Measurements from ENCODE around the gene OXSR1. TPM values are rescaled to one million over a fixed set of nuclear protein-coding genes. Genes with fewer than 3 reads are reported as not detected.
"Not testable (repeated sequence)": the region's sequence is repeated elsewhere in the genome, so short reads cannot be mapped to it uniquely, and the experiment has no call there.

Gene OXSR1
- total RNA-seq, 1 experiment from 2014 or later, result 81.3 TPM

DNA sequence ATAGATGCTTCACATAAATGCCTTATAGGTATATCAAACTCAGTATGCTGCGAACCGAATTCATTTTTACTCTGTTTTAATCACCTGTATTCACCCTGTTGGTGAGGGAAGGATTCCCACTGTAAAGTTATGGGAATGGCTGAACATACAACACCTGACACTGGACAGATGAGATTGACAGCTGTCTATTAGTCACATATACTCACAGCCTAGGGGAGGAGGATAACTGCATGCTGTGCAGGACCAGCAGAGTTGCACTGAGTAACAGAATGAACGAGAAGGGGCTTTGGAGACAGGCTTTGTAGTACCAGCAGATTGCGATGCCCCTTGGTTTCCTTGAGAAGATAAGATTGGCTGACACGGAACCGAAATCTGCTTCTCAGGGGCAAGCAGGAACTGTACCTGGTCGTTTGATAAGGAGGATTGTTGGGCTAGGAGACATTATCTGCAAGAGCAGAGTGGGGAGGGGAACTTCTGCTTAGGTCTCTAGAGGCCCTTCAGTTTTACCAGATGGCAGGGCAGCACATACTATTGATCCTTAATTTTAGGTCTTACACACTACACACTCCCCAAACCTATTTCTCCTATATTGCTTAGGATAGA lies 56.8 kb downstream of the OXSR1 start:
- no peak for DNase-seq (ENCODE audit: low read depth)

DNA sequence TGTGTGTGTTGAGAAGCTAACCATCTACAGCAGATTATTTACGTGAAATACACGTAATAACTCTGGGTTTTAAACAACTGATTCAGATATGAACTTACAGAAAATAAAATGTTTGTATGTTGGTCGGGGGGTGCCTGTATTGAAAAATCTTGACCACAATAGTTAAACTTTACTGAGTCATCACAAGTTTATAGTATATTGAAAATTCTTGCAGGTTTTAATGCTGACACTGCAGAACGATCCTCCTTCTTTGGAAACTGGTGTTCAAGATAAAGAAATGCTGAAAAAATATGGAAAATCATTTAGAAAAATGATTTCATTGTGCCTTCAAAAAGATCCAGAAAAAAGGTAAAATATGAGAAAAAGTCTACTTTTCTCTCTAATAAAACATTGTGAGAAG lies 59.0 kb downstream of the OXSR1 start:
- DNase-seq (ENCODE audit: low read depth), result no peak

DNA sequence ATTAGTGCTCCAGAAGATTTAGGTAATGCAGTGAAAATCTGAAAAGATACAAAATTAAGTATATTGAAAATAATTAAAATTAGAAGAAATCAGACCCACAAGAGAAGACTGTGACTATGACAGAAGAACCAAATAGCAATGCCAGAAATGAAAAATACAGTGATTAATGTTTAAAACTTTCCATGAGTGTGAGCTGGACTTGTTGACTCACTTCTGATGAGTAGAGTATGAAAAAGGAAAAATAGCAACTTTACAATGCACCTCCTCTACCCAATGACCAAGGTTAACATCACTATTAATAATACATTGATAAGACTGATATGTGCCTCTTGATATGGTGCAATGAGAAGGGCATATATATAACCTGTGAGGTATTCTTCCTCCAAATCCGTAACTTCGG lies 60.9 kb downstream of the OXSR1 start:
- peak; percentile 51 for DNase-seq (ENCODE audit: low read depth)

DNA sequence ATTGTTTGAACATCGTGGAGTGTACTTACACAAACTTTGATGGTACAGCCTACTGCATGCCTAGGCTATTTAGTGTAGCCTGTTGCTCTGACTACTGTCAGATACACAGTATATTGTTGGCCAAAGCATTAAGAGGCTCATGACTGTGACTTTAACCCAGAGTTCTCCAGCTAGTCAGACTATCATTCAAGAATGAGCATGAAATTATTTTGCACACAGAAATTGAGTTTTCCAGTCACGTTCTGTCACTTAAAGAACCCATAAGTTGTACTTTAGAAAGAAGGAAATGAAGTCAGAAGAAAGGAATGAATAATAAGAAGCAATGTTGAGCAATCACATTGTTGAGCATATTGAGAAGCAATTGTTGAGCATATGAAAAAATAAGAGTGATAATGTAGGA lies 62.7 kb downstream of the OXSR1 start:
- peak; percentile 57 for DNase-seq (ENCODE audit: low read depth)

DNA sequence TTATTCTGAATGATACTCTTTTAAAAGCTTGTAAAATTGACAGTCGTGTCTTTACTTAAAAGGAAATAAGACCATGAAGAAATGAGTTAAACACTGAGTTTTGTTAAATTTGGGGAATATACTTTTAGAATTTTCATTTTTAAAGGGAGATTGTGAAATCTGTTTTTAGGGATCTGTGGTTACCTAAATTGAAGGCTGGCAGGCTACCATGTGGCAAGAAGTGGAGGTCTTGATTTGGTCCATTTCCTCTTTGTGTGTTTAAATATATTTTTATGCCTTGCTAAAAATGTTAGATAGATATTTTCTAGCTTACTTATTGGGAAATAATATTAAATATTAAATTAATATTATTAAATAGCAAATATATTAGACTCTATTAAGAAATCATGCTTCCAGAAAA lies 63.7 kb downstream of the OXSR1 start:
- no peak for DNase-seq (ENCODE audit: low read depth)

DNA sequence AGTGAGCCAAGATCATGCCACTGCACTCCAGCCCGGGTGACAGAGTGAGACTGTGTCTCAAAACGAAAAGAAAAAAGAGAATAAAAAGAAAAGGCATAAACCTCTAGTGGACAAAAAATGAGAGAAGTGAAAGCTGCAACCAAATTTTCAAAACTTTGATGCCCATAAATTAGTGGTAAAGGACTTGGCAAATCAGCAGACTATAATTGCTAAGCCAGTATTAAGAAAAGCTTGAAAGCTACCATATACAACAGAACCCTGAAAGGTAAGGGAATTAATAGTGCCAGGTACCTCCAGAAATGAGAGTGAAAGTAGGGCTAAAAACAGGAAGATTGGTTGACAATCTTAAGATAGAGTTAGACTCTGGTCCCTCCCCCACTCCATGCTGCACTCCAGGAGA lies 67.4 kb downstream of the OXSR1 start:
- DNase-seq (ENCODE audit: low read depth), result no peak

DNA sequence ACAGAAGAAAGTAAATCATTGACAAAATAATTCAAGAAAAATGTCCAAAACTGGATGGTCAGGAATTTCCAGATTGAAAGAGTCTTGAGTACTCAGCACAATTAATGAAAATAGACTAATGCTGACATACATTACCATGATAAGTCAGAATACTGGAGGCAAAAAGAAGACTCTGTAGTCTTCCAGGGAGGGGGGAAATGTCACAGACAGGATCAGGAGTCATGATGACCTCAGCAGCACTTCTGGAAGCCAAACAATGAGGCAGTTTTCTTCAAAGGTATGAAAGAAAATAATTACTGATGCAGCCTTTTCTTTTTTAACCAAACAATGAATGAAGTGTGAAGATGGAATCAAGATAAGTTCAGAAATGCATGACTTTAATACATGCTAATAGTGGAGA lies 70.1 kb downstream of the OXSR1 start:
- no peak for DNase-seq (ENCODE audit: low read depth)

DNA sequence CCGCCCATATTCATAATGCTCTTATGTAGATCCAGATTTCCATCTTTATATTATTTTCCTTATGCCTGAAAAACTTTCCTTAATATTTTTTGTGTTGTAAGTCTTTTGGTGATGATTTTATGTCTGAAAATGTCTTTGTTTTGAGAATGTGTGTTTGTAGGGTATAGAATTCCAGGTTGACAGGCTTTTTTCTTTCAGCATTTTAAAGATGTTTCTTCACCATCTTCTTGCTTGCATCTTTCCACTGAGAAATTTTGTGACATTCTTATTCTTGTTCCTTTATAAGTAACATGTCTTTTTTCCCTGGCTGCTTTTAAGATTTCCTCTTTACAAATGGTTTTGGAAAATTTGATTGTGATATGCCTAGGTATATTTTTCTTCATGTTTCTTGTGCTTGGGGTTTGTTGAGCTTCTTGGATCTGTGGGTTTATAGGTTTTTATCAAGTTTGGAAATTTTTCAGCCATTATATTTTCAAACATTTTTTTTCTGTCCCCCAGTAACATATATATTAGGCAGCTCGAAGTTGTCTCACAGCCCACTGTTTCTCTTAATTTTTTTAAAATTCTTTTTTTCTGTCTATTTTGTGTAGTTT lies 73.2 kb downstream of the OXSR1 start:
- DNase-seq (ENCODE audit: low read depth), result no peak

DNA sequence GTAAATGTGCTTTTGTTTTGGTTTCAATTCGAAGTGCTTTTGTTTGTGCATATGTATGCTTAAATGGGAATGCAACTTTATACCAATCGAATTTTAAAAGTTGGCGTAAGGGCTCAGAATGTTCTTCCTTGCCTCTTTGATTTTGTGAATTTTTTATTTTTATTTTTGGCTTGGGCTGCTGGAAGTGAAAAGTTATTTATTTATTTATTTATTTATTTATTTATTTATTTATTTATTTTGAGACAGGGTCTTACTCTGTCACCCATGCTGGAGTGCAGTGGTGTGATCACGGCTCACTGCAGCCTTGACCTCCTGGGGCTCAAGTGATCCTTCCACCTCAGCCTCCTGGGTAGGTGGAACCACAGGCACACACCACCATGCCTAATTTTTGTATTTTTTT lies 77.5 kb downstream of the OXSR1 start:
- not testable (repeated sequence) for DNase-seq (ENCODE audit: low read depth)

DNA sequence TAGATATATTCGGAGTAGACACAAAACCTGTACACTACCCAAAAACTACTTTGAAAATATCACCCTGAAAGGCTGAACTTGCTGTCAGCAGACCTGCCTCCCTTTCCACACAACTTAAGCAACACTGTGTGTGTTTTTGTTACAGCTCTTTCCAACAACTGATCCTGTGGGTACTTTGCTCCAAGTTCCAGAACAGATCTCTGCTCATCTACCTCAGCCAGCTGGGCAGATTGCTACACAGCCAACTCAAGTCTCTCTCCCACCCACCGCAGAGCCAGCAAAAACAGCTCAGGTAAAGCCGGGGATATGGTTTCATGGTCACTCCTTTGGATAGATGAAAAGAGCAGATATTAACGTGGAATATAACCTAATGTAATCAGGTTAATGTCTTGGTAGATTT lies 80.6 kb downstream of the OXSR1 start:
- DNase-seq (ENCODE audit: low read depth), result no peak

DNA sequence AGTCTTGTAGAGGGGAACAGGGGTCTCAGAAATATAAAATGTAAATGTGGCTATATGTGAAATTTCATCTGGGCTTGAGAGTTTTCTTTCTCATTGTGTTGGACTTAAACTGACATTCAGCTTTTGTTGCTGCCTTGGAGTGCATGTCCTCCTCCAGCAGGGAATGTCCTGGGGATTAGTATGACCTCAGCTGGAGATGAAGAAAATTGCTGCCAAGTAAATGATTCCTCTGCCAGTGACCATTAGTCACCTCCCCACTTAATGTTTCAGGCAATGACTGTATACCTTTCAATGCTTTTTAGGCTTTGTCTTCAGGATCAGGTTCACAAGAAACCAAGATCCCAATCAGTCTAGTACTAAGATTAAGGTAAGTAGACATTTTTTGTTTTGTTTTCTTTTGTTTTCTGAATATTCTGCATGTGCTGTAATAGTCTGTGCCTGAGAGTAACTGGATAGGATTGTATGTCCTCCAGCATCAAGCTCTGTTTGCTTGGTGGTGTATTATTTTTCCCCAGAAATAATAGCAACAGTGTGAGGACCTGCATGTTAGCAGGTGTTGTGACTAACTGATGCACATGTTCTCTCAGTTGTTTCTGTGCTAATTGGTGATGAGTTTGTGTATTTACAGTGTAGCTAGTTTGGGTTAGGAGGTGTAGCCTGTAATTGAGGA lies 82.2 kb downstream of the OXSR1 start:
- DNase-seq (ENCODE audit: low read depth), result peak; percentile 86

DNA sequence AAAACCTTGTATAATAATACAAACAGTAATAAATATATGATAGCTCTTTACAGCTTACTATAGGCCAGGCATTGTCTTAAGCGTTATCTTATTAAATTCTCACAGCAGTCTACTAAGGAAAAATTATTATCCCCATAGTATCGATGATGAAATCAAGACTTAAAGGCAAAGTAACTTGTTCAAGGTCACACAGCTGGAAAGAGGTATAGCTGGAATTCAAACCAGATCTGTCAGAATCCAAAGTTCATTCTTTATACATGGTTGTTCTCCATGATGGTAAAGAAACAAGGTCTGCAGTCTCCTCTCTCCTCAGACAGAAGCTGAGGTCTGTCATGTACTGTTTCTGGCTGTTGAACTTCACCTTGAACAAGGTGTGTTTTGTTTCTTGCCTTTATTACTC lies 84.9 kb downstream of the OXSR1 start:
- DNase-seq (ENCODE audit: low read depth), result no peak

DNA sequence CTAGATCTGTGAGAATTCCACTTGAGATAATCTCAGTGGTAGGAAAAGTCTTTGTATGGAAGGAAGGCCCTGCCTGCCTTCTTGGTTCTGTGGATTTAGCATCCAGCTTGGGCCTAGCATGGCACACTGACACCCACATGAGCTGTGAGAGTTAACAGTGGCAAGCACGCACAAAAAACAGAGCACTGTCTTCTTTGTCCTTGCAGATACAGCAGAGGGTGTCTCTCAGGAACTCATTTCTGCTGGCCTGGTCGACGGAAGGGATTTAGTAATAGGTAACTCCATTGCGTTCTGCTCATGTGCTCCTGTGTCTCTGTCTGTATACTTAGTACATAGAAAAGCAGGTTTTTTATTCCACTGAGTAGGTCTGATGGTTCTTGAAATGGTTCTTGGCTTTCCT lies 85.9 kb downstream of the OXSR1 start:
- no peak for DNase-seq (ENCODE audit: low read depth)

DNA sequence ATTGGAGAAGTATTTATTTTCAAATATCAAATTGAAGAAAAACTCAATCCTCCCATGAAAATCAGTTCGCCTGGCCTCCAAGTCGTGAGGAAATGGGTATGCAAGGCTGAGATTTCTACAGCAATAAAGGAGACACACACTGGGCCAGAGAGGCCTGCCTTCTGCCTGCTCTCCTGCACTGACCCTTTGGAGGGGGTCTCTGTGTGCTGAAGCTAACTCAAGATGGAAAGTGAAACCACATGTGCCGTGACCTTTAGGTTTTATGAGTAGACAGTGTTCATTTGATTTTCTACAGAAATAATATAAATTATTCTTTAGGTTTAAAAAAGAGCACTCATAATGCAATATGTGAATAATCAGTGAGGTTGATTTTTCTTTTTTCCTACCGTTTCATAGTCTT lies 88.4 kb downstream of the OXSR1 start:
- no peak for DNase-seq (ENCODE audit: low read depth)

DNA sequence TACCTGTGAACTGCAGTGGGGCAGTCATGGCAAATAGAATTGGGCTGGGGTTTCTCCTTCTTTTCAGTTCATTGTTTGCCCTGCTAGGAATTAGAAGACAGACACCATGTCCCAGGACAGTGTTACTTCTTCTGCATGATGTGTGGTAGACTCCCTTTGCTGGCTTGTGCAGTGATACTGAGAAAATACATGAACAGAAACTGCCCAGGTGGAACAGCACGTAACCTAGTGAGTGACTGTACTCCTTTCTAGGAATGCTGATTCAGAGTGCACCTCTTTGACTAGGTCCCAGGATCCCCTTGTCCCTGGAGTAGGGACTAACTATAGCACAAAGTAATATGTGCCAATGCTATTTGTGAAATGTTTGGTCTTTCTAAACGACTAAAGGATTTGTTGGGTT lies 89.5 kb downstream of the OXSR1 start:
- no peak for DNase-seq (ENCODE audit: low read depth)

DNA sequence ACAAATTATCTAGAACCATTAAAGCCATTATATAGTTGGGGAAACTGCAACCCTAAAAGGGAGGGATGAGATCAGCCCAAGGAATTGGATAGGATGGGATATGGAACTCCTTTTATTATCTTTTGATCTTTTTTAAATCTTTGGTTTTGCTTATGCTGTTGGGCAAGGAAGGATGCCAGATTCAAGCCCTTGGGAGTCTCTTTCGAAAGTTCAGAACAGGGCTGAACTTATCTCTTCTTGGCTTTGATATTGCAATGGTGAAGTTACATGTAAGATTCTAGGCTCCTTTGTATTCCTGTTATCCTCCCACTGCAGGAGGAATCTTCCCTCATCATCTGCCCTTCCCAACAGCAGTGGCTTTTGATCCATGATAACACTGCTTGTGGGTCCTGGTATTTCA lies 90.3 kb downstream of the OXSR1 start:
- no peak for DNase-seq (ENCODE audit: low read depth)

DNA sequence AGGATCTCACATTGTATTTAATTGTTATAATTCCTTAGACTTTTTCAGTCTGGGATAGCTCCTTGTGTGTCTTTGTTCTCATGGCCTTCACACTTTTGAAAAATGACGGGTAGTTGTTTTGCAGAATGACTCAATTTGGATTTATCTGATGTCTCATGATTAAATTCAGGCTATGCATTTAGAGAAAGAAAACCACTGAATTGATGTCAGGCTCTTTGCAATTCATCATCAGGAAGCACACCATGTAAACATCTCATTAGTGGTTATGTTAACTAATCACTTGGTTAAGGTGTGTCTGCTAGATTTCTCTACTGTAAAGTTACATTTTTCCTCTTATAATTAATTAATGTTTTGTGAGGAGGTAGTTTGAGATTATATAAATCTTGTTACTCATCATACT lies 92.2 kb downstream of the OXSR1 start:
- peak; percentile 13 for DNase-seq (ENCODE audit: low read depth)

DNA sequence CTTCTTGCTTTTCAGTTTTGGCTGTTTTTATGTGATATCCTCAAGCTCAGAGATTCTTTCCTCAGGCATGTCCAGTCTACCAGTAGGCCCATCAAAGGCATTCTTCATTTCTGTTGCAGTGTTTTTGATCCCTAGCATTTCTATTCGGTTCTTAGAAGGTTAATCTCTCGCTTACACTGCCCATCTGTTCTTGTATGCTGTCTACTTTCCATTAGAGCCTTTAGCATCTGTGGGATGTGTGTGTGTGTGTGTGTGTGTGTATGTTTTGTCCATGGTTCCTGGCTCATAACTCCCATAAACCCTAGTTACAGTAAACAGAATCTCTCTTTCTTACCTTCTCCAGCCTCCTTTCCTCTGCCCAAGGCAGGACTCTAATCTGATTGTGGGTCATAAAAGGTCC lies 95.1 kb downstream of the OXSR1 start:
- no peak for DNase-seq (ENCODE audit: low read depth)

DNA sequence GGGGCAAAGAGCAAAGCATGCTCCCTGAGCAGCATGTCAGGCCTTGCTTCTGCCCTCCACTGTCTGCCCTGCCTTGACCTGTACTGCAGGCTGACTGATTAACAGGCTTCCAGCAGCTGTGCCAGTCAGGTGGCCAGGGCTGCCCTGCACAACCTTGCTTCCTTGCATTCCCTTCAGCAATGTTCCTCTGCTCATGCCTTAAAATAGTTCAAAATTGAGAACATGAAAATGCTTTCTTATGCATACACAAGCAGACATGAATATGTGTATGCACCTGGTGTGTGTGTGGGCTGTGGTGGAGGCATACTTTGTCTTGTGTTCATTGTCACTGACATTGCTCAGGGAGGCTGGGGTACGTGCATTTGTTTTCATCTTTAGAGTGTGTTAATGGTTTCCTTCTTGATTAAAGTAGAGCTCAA lies 99.0 kb downstream of the OXSR1 start:
- peak; percentile 24 for DNase-seq (ENCODE audit: low read depth)

DNA sequence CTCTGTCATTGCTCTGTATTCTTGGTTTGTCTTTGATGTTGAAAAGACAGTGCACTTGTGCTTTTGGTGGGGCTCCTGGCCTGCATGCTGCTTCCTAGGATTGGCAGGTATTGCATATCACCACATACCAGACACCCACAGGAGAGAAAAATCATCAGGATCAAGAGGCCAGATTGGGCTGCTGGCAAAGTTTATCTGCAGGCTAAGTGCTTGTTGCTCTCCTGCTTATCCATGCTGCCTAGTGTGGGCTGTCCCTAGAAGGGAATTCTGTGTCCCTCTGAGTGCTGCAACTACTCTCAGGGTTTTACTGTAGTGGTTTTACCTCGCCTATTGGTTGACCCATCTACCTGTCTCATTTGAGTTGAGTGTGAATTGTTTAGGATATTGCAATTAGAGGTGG lies 99.4 kb downstream of the OXSR1 start:
- DNase-seq (ENCODE audit: low read depth), result no peak

DNA sequence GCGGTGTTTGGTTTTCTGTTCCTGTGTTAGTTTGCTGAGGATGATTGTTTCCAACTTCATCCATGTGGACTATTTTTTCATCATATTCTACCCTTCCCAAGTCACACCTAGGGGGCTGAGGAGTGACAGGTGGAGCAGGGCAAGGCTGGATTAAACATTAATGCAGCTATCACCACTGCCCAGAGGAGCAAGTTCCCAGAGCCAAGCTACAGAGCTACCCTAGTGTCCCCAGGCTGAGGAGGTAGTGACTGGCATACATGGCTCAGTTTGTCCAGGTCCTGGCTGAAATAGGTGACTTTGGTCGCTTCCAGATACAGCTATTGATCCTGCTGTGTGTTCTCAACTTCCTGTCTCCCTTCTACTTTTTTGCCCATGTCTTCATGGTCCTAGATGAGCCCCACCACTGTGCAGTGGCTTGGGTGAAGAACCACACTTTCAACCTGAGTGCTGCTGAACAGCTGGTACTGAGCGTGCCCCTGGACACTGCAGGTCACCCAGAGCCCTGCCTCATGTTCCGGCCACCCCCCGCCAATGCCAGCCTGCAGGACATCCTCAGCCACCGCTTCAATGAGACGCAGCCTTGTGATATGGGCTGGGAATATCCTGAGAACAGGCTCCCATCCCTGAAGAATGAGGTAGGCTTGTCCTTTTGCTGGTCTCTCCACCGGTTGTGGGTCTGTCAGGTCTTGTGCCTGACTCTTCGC lies 100.4 kb downstream of the OXSR1 start, which contains the start of gene SLC22A13:
SLC22A13 (plus strand) TSS at position 209 of the 704 bp plus-strand sequence; CDS start at position 258, 49 bp downstream.
- no peak for DNase-seq (ENCODE audit: low read depth)

DNA sequence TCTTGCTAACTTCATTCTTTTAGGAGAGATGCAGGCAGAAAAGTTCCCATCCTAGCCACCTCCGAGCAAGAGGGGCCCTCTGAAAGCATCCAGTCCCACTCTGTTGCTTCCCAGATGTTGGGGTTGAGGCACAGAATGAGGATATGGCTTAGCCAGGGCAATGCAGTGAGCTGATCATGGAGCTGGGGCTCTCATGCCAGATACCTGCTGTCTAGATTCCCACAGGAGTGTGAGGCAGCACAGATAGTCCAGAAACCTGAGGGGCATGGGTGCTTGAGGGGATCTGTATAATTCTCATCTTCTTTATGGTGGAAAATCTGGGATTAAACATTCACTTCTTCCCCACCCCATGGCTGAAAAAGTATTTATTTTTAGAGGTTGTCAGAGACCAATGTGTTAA lies 101.5 kb downstream of the OXSR1 start:
- no peak for DNase-seq (ENCODE audit: low read depth)

DNA sequence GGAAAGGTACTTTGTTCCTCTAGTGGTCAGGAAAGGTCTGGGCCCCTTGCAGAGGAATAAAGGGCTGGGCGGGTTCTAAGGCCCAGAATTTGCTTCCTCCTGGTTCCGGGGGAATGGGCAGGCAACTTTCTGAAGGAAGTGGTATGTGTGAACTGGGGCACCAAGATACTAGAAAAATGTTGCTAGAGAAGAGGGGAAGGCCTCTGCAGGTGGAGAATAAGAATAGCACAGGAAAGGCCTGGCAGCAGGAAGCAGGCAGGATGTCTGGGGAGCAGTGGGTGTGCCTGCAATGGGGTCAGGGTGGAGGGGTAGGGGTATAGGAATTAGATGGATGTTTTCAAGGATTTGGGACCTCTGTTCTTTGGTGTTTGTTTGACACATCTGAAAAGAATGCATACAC lies 102.3 kb downstream of the OXSR1 start:
- DNase-seq (ENCODE audit: low read depth), result no peak
